Endothelial cell of umbilical vein (primary cell): ENCODE results near the gene FERMT2. TPM values are rescaled to one million over a fixed set of nuclear protein-coding genes. Genes with fewer than 3 reads are reported as not detected.

Source experiments
- BruUV-seq: library from RNA; stranded (reverse); fragments of 400-500 nt; replicated peaks from 2 replicates; lab custom pipeline; 2021; lab: Mats Ljungman, UMichigan
- CTCF ChIA-PET: fragments of 300-600, 350-600 bp; sonication (Branson Sonifier 250); formaldehyde crosslinking; loops from one replicate; lab custom pipeline; 2021; ENCODE audit warnings: antibody characterized with exemption, inconsistent platforms; lab: Charles Lee
- POLR2A ChIA-PET: fragments of 300-600, 350-600 bp; sonication (Branson Sonifier 250); formaldehyde crosslinking; loops from one replicate; lab custom pipeline; 2021; ENCODE audit warnings: antibody characterized with exemption, inconsistent platforms; lab: Charles Lee
- DNase-seq: peaks from one replicate; pipeline ENCODE4 v3.0.0-alpha.2; 2011; ENCODE audit warnings: low read depth, low spot score
- FAIRE-seq: peaks from 2 replicates; lab custom pipeline; 2011; peaks lifted over from hg19 to GRCh38; lab: Jason Lieb, UNC
- H2AFZ ChIP-seq: 2 replicates; pipeline ENCODE4 v1.6.0; 2012; ENCODE audit warnings: low read depth, low read length, control low read depth, inconsistent platforms
- H3K27ac ChIP-seq: 2 replicates; pipeline ENCODE4 v1.5.1; 2011; ENCODE audit warnings: low read depth, mild to moderate bottlenecking, control low read depth, low read length, moderate library complexity; ENCODE audit not compliant: insufficient read depth
- H3K27me3 ChIP-seq, 2 experiments: 2 replicates each; pipeline versions ENCODE4 v1.6.0 to v1.6.1; 2011; ENCODE audit warnings: low read length in 2 of 2, mixed read lengths in 1 of 2; ENCODE audit not compliant: control insufficient read depth in 2 of 2, insufficient read depth in 2 of 2
- H3K36me3 ChIP-seq, 2 experiments: 2 replicates in 1 of 2; 3 replicates in 1 of 2; pipeline ENCODE4 v1.5.1; 2011; ENCODE audit warnings: low read length in 2 of 2, mild to moderate bottlenecking in 1 of 2, moderate library complexity in 1 of 2; ENCODE audit not compliant: control insufficient read depth in 2 of 2, insufficient read depth in 2 of 2; ENCODE audit errors: extremely low read depth in 1 of 2
- H3K4me1 ChIP-seq: 3 replicates; pipeline ENCODE4 v1.5.1; 2011; ENCODE audit warnings: mild to moderate bottlenecking, low read length; ENCODE audit not compliant: control insufficient read depth, insufficient read depth; ENCODE audit errors: extremely low read depth
- H3K4me2 ChIP-seq: 2 replicates; pipeline ENCODE4 v1.6.1; 2011; ENCODE audit warnings: low read length, control low read depth, mixed read lengths; ENCODE audit not compliant: insufficient read depth
- H3K4me3 ChIP-seq, 3 experiments: fragments of 200-600 bp in 1 of 3; sonication (generic), shearing (Covaris generic) in 1 of 3; replicated peaks in 1 of 3; 2 replicates each; pipeline ENCODE4 v1.5.1; 2011 to 2016; ENCODE audit warnings: control low read depth in 3 of 3, low read length in 3 of 3, mild to moderate bottlenecking in 2 of 3, inconsistent platforms in 1 of 3, low read depth in 1 of 3, moderate library complexity in 1 of 3; ENCODE audit not compliant: insufficient read depth in 1 of 3
- H3K79me2 ChIP-seq: 2 replicates; pipeline ENCODE4 v1.6.0; 2012; ENCODE audit warnings: low read length, inconsistent platforms; ENCODE audit not compliant: control insufficient read depth, insufficient read depth
- H3K9ac ChIP-seq: replicated peaks from 2 replicates; pipeline ENCODE3; 2011; ENCODE audit warnings: low read length, control low read depth; ENCODE audit not compliant: insufficient read depth; ENCODE audit errors: extremely low read depth
- H3K9me1 ChIP-seq: replicated peaks from 3 replicates; pipeline ENCODE4 v1.6.0; 2011; ENCODE audit warnings: mild to moderate bottlenecking, low read length; ENCODE audit not compliant: control insufficient read depth, insufficient read depth; ENCODE audit errors: extremely low read depth
- H3K9me3 ChIP-seq: replicated peaks from 2 replicates; pipeline ENCODE4 v1.5.1; 2012; ENCODE audit warnings: low read length, inconsistent platforms; ENCODE audit not compliant: control insufficient read depth, insufficient read depth
- H4K20me1 ChIP-seq: replicated peaks from 2 replicates; pipeline ENCODE3; 2011; ENCODE audit warnings: mild to moderate bottlenecking, low read length; ENCODE audit not compliant: control insufficient read depth, insufficient read depth; ENCODE audit errors: extremely low read depth
- CTCF ChIP-seq, 2 donors: IDR thresholded peaks; 1 replicate in 1 of 2; 2 replicates in 1 of 2; pipeline ENCODE4 v1.5.1; 2011; ENCODE audit warnings: low read length in 2 of 2, mild to moderate bottlenecking in 2 of 2, moderate library complexity in 2 of 2, control low read depth in 1 of 2, inconsistent platforms in 1 of 2, low read depth in 1 of 2; ENCODE audit not compliant: insufficient read depth in 1 of 2; ENCODE audit errors: extremely low read depth in 1 of 2
- JUN ChIP-seq: IDR thresholded peaks from 2 replicates; pipeline ENCODE4 v1.6.1; 2011; ENCODE audit warnings: borderline replicate concordance, low read depth; ENCODE audit not compliant: insufficient read length, insufficient read depth
- MAX ChIP-seq: IDR thresholded peaks from 2 replicates; pipeline ENCODE4 v1.6.1; 2011; ENCODE audit not compliant: insufficient read depth, insufficient read length
- MYC ChIP-seq: IDR thresholded peaks from one replicate; pipeline ENCODE4 v1.6.1; 2011; ENCODE audit warnings: mild to moderate bottlenecking, low read depth, low read length
- POLR2A ChIP-seq: IDR thresholded peaks from 2 replicates; pipeline ENCODE4 v1.6.1; 2012; ENCODE audit warnings: low read depth, mild to moderate bottlenecking, control low read depth, low read length
- POLR2AphosphoS5 ChIP-seq: IDR thresholded peaks from 2 replicates; pipeline ENCODE4 v1.6.1; 2012; ENCODE audit warnings: low read depth, mild to moderate bottlenecking, control low read depth, low read length, moderate library complexity; ENCODE audit not compliant: insufficient read depth
- dilution Hi-C: fragments of 300-500 bp; cut with MboI; formaldehyde crosslinking; loops from one replicate; pipeline ENCODE4 v1.15.0; 2019; ENCODE audit warnings: low sequenced_read_pairs; ENCODE audit not compliant: extremely low pct_ligation_motif_present
- intact Hi-C: fragments of 100-400 bp; cut with micrococcal nuclease; formaldehyde crosslinking; loops from one replicate; pipeline ENCODE4 v1.10.0; 2022
- polyA plus RNA-seq, 4 experiments: library from polyadenylated mRNA; depleted of rRNA in 3 of 4; stranded (reverse) in 3 of 4; unstranded in 1 of 4; fragments of >200 nt; gene quantifications; 2 replicates each; pipeline versions ENCODE4 v1.2.1 to v1.2.3, GENCODE V29; 2011 to 2012; ENCODE audit warnings: missing spikeins in 1 of 4
- total RNA-seq: library from RNA; stranded (reverse); gene quantifications from 2 replicates; pipeline ENCODE4 v1.2.3, GENCODE V29; 2021

Gene FERMT2
- total and polyA plus RNA-seq, 2 donors (not counting 3 experiments of a cell fraction or from before 2014, with no cell fraction given), result 58.7 to 108 TPM

- Histone ChIP-seq H2AFZ (no peak overlapping the region), H3K9ac (no peak overlapping the region), H3K4me1 (peaks cover 16% of the 10 kb centered on the region), H3K4me2 (no peak overlapping the region), H3K27me3 (no peaks in the 10 kb centered on the region), H4K20me1 (no peaks in the 10 kb centered on the region), H3K36me3 (peaks cover 0 to 2% of the 10 kb centered on the region in 2 experiments), H3K79me2 (peaks cover 81% of the 10 kb centered on the region), H3K4me3 (no peak overlapping the region), H3K9me1 (no peaks in the 10 kb centered on the region), H3K9me3 (no peaks in the 10 kb centered on the region), H3K27ac (no peak overlapping the region)
- ChIA-PET CTCF (interaction anchor here (0.6 to 1.1 kb wide), 2 partner anchors 36 to 47 kb away, joined by 3 to 4 read pairs; no protein-coding TSS in a partner anchor), POLR2A (interaction anchor here (1.3 kb wide), 1 partner anchor 38 kb away, joined by 4 read pairs; the partner anchor contains the start of gene FERMT2)
- intact Hi-C loops (no loop called here), dilution Hi-C loops (no loop called here)
- DNase-seq, result peak; percentile 22
- TF ChIP-seq CTCF (IDR thresholded peaks at IDR 0.05; ENCODE audit: extremely low read depth in 1 of 2, insufficient read depth in 1 of 2, low read depth in 1 of 2, low read length in 2 of 2) (no peak), MYC (no peak), MAX (no peak), POLR2AphosphoS5 (no peak), POLR2A (no peak), JUN (no peak)
- no TSS peak for BruUV-seq
- no peak for FAIRE-seq
Observed at GRCh38 chr14:52913271-52913670, 37.6 kb downstream of the FERMT2 start.
